NCI-H2227 (cell line): ENCODE results near the gene EIF4G1.
A peak's percentile ranks its signal among the peaks of the same experiment; 100 is the strongest.

Experiments used
- DNase-seq: peaks from one replicate; lab custom pipeline; 2025; ENCODE audit not compliant: unreplicated experiment; lab: John Stamatoyannopoulos, UW

The EIF4G1 gene

DNA sequence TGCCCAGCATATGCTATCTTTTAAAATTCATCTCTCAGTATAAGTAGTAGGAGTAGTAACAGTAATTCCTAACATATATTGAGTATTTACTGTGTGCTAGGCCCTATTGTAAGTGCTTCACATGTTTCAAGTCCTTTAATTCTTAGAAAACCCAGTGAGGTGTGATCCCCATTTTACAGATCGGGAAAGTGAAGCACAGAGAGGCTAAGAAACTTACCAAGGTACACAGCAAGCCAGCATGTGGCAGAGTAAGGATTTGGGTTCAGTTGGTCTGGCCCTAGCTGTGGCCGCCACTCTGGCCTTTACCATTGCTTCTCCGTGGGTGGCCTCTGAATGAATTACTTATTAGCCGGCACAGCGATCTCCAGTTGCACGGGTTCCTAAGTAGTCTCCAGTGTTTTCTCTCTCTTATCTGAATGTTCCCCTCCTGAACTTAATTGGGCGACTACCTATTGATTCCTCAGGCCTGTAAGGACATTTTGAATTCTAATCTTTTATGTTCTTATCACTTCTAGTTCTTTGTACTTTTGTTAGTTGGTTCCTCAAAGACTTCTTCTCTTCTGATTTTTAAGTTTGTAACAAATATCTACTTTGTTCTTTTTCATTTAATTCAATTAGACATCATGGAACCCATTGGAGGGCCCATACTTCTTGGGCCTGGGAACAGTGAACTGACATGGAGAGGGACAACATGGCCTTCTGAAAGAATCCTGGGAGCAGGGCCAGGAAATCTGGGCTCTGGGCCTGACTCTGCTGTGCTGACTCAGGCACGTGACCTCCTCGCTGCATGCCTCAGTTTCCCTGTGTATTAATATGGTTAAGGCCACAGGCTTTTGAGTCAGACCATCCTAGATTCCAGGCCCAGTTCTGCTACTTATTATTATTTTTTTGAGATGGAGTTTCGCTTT is 35.4 kb downstream of the EIF4G1 start:
- no peak for DNase-seq

DNA sequence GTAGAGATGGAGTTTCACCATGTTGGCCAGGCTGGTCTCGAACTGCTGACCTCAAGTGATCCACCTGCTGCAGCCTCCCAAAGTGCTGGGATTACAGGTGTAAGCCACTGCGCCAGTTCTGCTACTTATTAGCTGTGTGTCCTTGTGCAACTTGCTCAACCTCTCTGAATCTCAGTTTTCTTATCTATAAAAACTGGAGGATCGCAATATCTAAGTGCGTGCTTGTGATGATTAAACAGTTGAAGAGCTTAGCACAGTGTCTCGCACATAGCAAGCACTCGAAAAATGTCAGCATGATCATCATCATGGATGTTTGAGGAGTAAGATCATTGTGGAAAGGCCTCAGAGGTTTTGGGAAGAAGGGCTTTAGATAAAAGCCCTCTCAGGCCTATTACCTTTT is 36.2 kb downstream of the EIF4G1 start:
- no peak for DNase-seq

DNA sequence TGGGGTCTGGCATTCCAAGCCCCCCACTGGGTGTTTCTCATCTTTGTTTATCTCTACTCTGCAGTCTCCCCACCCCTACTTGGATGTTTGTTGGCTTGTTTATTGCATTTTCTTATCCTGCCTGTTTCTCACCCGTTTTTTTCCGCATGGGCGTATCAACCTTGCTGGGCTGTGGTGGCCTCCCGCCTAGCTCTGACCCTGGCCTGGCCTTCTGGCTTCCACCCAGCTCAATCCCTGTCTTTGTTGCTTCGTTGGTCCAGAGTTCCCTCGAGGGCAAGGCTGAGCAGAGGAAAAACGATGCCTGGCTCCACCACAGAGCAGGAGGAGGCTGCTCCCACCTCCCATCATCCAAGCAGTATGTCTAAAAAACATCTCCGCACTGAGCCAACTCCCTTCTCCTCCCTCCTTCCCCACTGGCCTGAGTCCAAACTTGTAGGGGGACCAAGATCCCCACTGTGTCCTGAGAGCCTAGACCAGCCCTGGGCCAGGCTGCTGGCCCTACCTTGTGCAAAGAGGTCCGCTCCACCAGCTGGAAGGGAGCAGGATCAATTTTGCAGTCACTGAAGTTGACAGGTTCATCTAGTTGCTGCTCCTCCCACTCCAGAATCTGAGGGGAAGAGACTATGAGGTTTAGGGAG is 37.2 kb downstream of the EIF4G1 start:
- DNase-seq = no peak

DNA sequence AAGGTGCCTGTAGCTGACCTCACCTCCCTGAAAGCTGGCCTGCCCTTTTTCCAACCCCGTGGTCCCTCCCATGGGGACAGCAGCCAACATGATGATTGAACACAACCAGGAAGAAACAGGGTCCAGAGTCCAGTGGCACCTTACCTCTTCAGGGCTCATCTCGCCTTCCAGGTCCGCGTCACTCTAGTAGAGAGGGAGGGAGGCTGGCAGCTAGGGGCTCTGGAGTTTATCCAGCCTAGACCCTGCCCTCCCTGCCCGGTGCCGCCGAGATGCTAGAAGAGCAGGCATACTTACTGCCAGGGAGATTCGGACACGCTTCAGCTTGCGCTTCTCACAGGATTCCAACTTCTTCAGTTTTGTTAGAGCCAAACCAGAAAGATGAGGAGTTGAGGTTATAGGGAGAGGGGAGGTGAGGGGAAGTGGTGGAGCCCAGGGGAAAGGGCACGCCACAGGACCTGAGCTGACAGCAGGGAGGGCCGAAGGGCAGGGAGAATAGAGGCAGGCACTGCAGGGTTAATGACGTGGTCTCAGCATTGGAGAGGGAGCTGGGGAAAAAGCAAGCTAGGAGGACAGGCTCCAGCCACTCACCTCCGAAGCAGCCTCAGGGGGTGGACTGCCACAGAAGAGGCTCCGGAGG is 37.9 kb downstream of the EIF4G1 start:
- no peak for DNase-seq

DNA sequence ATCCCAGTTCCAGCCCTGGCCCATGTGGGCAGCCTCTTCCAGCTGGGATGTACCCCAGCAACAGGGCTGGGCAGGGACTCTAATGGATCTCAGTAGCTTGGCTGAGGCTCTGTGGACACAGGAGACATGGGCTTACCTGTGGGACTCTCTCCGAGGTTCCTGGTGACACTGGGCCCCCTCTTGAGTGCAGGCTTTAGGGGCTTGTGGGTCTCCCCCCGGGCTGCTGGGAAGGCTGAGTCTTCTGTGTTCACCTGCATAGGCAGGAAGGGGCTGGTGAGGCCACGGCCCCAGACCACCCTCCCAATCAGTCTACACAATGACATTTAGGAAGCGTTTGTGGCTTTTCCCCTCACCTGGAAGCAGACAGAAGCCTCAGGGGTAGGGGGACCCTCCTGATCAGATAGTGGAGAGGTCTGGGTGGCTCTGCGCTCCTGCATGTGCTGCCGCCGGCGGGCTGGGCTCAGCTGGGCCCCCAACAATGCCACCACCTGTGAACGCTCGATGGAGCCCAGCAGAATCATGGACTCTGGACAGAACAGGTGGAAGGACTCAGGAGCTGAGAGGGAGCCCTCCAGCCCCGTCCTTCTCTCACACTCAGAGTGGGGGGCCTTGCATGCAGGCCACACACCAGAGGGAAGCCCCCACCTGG is 38.6 kb downstream of the EIF4G1 start:
- DNase-seq = no peak

DNA sequence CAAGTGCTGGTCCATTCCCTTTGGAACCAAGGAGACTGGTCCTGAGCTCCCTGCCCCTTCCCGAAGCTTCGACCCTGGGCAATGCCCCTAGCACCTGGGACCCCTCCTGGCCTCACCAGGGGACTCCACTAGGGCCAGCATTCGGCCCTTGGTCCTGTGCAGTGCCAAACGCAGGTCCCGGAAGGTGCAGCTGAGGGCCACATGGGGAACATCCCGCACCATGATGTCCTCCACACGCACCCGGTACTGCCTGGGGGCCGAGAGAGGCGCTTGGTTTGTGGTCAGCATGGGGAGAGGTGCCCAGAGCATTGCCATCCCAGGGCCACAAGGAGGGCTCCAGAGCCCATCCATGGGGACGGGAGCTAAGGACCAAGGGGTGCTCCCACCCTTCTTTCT is 39.1 kb downstream of the EIF4G1 start:
- no peak for DNase-seq

DNA sequence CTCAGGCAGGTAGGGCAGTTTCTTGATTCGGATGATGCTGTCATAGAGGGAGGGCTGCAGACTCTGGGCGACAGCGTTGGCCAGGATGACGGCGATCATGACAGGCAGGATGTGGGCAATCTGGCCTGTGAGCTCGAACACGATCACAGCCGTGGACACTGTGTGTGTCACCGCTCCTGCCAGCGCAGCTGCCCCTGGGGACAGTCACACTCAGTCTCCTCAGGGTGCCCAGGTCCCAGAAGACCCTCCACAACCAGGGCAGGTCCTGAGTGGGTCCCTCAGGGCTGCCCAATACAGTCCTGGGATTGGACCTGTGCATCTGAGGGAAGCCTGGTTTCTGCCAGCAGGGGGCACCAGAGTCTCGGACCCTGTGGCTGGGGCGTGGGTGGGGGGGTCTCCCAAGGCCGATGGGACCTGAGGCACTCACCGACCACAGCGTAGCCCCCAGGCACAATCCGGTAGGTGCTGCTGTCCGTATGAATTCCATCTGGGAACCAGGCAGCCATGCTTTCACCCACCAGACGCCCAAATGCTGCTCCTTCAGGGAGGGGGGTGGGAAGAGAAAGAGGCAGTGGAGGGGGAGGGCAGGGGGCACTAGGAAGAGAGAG is 39.8 kb downstream of the EIF4G1 start:
- DNase-seq = peak; percentile 69

DNA sequence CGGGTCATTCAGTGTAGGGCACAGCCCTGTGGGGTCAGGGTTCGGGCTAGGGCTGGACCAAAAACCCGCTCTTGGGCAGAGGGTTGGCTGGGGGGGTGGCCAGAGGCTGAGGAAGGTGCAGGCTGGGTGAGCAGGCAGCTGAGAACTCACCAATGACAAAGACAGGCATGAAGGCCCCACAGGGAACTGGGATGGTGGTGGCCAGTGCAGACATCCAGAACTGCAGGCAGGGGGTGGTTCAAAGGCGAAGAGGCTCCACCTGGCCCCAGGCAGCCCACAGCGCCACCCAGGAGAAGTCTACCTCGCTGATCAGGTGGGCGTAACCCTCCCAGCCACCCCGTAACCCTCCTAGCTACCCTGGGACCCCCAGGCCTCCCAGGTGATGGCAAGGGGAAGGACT is 40.3 kb downstream of the EIF4G1 start:
- no peak for DNase-seq

DNA sequence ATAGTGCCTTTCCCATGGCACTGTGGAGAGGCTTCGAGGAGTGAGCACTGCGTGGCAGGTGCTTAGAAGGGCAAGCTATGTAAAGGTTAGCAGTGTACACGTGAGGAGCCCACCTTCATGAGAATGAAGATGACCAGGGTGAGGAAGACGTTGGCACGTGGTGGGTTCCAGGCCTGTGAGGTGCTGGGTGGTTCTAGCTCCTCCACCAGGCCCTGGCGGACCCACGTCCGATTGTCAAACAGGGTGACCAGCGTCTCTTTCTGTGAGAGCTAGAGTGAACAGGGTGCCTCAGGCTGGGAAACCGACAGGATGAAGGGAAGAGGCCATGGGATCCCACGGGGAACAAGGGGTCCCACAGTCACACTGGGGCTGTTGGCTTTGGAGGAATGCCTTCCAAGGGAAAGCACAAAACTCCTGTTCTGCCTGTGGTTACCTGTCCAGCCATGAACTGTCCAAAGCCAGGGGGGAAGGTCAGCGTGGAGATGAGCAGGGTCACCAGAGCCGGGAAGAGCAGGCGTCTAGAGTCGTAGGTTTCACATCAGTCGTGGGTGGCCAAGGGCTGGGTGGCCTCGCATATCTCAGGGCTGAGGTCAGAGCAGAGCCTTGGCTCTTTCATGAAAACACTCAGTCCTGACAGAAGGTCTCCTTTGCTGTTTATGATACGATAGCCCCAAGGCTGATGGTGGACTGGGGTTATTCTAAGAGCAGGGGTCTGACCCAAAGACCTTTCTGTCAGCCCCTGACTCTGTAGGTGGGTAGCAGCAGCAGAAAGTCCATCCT is 41.0 kb downstream of the EIF4G1 start:
- no peak for DNase-seq

DNA sequence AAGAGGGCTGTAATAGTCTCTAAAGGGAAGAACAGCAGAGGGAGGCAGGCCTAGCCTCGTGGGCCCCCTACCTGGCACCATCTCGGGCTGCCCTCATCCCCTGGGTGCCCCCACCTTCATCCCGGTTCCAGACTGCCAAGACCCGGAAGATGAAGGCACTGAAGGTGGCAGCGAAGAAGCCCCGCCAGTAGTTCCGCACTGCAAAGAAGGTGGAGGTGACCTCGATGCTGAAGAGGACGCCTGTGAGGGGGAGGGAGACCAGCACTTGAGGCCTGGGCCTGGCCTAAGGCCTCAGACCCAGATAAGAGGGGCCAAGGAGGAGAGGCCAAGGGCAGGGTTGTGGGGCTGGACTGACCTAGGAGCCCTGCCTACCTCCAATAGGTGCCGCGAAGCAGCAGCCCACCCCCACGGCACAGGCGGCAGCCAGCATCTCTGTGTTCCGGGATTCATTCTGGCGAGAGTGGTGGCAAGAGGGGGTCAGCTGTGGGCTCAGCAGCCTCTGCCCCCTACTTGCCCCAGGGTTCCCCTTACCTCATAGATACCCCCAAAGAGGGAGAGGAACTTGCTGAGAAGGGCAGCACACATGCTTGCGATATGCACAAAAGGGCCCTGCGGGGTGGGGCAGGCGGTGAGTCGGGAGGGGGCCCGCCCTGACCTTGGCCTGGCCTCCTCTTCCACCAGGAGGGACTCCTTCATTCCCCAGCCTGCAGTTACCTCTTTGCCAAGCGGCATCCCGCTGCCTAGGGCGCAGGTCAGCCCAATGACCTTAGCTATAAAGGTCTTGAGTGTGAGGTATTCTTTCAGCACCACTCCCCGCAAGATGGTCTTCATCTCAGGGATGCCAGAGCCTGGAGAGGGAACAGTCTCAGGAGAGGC is 43.1 kb downstream of the EIF4G1 start:
- no peak for DNase-seq

DNA sequence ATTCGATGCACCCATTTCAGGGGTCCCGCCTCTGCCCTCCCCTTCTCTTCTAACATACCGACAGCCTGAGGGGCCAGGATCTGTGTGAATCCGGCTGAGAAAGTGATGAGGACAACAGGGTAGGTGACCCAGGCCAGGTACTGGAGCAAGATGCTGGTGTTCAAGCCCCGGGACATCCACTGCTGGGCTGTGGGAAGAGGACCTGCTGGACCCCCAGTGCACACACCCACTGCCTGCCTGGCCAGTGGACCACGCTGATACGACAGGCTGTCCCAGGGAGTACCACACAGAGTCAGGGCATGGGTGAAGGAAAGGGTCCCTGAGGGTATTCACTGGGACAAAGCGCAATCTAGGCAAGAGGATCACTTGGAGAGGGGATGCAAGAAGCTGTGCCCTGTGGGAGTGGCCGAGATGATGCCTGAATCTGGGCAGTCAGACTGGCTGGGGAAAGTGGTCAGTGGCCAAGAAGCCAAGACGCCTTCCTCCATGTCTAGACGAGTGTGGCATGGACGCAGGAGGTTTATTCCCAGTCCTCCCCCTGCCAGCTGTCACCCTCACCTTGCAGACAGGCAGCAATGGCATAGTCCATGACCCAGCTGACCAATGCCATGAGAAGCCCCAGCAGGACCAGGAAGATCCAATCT is 43.8 kb downstream of the EIF4G1 start:
- DNase-seq = no peak

DNA sequence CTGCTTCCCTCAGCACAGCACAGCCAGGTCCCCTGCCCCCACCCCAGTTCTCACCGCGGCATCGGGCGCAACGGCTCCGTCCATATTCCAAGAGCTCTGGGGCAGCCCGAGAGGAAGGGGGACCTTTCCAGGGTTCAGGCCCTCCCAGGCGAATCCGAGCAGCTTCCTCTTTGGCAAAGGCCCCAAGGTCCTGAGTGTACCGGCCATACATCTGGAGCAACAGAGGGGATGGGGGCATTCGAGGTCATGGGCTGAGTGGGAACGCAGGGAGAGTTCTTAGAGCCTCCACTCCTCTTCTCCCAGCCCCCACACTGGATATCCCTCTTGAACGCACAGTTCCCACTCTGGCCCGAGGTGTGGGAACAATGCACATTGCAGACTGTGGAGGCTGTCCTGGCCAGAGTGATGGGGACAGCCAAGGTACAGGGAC is 44.5 kb downstream of the EIF4G1 start:
- DNase-seq = no peak

DNA sequence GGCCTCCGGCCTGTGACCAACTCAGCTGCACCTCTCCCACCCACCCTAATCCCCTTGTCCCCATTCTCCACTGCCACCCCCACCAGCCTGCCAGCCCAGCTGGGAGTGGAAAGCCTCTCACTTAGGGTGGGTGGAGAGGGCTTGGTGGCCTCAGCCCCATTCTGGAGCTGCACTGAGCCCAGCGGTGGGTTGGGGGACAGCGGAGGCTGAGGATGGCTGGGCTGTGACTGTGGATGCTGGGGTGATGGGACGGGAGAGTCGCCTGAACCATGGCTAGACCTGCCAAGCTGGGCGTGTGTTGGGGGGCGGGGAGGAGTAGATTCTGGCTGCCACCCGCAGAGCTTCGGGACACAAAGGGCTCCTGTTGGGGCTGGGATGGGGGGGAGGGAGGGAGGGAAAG is 45.2 kb downstream of the EIF4G1 start:
- no peak for DNase-seq

DNA sequence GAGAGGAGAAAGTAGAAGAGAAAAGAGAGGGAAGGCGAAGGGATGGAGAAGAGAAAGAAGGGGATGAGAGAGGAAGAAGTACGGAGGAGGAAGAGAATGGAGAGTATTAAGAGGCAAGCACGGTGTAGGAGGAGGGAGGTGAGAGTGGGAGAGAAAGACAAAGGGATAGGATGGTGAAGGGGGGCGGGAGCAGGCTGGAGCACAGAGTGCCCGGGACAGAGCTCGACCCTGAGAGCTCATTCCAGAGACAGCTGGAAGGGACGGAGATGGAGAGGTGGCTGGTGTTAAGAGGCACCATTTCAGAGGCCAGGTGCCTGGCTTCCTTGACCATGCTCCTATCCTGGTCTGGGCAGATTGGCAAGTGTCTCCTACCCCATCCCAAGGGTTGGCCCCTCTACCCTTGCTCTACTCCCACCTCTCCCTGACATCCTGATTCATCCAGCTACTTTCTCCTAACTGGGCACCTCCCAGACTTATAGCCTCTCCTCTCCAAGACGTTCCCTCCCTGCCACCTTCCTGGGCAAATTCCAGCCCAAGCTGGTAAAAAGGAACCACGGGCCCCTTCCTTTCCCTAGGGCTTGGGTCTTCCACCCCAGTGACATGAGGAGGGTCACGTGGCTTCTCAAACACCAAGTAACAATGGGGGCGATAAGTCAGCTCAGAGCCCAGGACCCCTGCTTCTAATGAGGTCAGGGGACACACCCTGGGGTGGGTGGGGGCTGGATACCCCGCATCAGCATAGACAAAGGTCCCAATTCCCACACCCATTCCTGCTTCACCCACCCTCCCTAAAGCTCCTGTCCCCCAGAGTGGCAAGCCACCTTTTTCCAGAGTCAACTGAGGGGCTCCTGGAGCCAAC is 45.9 kb downstream of the EIF4G1 start:
- DNase-seq = no peak

DNA sequence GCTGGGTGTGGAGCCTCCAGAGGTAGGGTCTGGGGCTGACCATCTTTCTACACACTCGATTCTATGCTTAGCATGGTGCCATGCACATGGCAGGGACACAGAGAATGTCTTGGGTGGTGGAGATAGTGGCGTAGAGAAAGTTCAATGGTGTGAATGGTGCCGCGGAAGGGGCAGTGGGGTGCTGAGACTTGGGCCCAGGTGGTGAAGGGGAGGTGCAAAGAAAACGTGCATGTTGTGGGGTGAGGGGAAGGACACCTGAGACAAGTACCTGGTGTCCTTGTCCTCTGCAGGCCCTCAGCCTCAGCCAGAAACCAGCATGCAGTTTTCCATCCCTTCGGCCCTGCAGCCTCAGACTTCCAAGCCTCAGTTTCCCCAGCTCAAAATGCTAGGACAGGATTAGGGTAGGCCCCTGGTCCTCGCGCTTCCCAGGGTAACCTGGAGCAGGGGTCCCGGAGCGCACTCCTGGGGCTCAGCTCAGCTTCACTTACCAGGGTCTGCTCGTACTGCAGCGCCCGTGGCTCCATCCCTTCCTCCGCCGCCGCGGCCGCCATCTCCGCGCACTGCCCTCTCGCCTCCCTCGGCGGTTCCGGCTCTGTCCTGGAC is 46.6 kb downstream of the EIF4G1 start:
- no peak for DNase-seq

DNA sequence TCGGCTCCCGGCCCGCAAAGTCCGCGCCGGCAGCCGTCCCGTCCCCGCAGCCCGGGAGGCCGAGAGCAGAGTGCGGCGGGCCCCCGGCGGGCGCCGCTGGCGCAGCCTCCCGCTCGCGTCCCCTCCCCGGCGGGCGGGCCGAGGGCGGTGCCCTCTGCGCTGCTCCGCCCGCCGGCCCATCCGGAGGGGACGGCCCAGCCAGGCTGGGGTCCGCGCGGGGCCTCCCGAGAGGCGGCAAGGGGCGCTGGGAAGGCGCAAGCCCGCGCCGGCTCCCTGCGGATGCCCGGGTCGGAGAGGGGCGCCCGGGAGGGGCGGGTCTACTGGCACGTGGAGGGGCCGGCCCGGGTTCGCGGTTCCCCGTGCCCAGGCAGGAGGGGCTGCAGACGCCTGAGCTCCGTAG is 47.1 kb downstream of the EIF4G1 start, which contains the start of the genes CLCN2 and POLR2H:
TSS of gene CLCN2 (minus strand) at position 74 of the 400 bp plus-strand sequence. CDS start 126 bp downstream, outside the sequence.
TSS of gene POLR2H (plus strand) at position 179 of the 400 bp plus-strand sequence. CDS start 1,783 bp downstream, outside the sequence.
- DNase-seq = peak; percentile 87
